GM21526 (cell line): ENCODE measurements around the gene S1PR4.
A peak's percentile ranks its signal among the peaks of the same experiment; 100 is the strongest.
"Not testable (repeated sequence)": the region's sequence is repeated elsewhere in the genome, so short reads cannot be mapped to it uniquely, and the experiment has no call there.

Experiments used
- ATAC-seq: cut with Tn5 transposase; IDR thresholded peaks from one replicate; pipeline ENCODE4 v1.9.1; 2021; ENCODE audit warnings: moderate library complexity; ENCODE audit not compliant: unreplicated experiment, low FRiP score

The S1PR4 gene

DNA sequence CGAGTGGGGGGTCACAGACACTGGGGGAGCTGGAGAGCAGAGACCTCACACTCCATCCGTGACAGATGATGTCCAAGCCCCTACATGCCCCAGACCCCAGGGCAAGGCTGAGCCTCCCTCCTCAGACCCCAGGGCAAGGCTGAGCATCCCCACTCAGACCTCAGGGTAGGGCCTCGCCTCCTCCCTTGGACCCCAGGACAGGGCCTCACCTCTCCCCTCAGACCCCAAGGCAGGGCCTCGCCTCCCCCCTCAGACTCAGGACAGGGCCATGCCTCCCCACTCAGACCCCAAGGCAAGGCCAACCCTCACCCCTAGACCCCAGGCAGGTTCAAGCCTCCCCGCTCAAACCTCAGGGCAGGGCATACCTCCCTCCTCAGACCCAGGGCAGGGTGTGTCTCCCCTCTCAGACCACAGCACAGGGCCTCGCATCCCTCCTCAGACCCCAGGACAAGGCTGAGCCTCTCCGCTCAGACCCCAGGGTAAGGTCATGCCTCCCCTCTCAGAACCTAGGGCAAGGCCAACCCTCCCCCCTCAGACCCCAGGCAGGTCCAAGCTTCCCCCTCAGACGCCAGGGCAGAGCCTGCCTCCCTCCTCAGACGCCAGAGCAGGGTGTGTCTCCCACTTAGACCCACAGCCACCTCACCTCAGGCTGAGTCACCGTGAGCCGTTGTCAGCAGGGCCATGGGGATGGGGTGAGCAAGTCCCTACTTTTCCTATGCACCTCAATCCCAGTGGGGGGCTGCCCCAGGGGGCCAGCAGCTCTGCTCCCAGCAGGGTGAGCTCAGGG lies 1.7 kb upstream of the S1PR4 start:
- no peak for ATAC-seq

DNA sequence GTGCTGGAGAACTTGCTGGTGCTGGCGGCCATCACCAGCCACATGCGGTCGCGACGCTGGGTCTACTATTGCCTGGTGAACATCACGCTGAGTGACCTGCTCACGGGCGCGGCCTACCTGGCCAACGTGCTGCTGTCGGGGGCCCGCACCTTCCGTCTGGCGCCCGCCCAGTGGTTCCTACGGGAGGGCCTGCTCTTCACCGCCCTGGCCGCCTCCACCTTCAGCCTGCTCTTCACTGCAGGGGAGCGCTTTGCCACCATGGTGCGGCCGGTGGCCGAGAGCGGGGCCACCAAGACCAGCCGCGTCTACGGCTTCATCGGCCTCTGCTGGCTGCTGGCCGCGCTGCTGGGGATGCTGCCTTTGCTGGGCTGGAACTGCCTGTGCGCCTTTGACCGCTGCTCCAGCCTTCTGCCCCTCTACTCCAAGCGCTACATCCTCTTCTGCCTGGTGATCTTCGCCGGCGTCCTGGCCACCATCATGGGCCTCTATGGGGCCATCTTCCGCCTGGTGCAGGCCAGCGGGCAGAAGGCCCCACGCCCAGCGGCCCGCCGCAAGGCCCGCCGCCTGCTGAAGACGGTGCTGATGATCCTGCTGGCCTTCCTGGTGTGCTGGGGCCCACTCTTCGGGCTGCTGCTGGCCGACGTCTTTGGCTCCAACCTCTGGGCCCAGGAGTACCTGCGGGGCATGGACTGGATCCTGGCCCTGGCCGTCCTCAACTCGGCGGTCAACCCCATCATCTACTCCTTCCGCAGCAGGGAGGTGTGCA lies 587 bp downstream of the S1PR4 start:
- no peak for ATAC-seq

DNA sequence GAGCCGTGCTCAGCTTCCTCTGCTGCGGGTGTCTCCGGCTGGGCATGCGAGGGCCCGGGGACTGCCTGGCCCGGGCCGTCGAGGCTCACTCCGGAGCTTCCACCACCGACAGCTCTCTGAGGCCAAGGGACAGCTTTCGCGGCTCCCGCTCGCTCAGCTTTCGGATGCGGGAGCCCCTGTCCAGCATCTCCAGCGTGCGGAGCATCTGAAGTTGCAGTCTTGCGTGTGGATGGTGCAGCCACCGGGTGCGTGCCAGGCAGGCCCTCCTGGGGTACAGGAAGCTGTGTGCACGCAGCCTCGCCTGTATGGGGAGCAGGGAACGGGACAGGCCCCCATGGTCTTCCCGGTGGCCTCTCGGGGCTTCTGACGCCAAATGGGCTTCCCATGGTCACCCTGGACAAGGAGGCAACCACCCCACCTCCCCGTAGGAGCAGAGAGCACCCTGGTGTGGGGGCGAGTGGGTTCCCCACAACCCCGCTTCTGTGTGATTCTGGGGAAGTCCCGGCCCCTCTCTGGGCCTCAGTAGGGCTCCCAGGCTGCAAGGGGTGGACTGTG lies 1.2 kb downstream of the S1PR4 start:
- no peak for ATAC-seq

DNA sequence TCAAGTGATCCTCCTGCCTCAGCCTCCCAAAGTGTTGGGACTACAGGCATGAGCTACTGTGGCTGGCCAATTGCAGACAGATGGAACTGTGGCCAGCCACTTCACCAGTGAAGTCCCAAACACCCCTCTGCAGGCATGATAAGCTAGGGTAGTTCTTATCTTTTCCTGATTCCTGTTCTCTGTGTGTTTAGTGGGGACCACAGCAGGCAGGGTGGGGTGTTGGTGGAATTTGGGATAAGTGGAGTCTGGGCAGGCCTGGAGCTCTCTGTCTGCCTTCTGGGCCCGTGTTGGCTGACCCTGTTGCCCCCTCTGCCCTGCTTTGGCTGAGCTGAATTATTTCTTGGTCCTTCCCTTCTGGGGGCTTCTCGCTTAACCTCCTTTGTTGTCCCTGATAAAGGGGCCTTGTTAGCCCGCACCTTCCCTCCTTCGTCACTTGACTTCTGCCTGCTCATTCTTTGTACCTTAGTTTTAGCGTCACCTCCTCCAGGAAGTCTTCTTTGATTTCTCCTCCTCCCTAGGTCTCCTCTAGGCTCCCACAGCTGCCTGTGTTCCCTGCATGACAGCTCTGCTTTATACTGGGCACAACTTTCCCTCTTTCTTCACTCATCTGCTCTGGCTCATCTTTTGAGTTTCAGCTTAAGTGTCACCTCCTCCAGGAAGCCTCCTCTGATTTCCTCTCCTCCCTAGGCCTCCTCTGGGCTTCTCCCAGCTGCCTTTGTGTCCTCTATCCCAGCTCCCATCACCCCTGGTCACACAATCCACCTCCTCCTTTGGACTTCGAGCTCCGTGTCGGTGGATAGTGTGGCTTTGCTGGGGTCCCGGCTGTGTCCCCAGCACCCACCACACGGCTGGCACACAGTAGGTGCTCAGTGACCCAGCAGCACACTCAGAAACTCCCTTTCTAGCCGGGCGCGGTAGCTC lies 5.4 kb downstream of the S1PR4 start:
- no peak for ATAC-seq

DNA sequence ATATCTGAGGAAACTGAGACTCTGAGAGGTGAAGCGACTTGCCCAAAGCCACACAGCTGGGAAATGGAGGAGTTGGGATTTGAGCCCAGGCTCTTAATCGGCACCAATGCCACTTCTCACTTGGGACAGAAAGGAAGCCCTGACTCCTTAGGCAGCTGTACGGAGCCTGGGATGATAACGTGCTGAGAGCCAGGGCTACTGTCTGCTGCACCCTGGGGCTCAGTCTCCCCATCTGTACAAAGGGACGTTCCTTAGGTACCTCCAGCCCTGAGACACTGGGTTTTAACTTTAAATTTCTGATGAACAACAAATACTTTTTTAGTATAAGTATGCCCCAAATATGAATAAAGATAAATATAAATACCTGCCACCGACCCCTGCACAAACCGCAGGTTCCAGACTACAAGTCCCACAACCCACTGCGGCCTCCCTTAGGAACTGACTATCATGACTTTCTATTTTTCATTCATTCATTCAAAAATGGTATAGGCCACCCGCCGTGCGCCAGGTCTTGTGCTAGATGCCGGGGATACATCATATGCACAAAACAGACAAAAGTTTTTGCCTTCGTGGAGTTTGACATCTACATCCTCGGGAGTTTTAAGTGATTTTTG lies 6.4 kb downstream of the S1PR4 start:
- ATAC-seq: peak; percentile 24

DNA sequence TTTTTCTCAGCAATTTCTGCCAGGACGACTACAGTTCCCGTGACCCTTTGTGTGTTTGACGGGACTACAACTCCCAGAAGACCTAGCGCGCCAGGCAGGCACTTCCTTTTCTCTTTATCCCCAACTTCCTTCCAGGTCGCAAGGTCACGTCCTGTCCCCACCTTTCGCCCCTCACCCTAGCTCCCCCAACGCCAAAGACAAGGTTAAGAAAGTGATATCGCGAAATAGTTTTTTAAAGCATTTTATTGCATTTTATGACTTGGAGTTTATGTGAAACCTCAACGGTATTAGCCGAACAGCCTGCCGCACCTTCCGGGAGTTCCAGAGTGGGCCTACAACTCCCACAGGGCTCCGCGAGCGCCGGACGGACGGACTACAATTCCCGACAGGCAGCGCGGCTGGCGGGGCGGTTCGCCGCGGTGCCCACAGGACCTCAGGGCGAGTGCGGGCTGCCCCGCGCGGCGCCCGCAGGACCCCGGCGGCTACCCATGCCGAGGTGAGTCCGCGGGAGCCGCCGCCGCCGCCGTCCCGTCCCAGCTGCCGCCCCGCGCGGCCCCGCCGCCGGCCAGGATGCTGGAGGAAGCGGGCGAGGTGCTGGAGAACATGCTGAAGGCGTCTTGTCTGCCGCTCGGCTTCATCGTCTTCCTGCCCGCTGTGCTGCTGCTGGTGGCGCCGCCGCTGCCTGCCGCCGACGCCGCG lies 7.0 kb downstream of the S1PR4 start, which contains the start of gene NCLN:
NCLN (plus strand) TSS at position 470 of the 699 bp plus-strand sequence; CDS start at position 571, 101 bp downstream.
- peak; percentile 58 for ATAC-seq

DNA sequence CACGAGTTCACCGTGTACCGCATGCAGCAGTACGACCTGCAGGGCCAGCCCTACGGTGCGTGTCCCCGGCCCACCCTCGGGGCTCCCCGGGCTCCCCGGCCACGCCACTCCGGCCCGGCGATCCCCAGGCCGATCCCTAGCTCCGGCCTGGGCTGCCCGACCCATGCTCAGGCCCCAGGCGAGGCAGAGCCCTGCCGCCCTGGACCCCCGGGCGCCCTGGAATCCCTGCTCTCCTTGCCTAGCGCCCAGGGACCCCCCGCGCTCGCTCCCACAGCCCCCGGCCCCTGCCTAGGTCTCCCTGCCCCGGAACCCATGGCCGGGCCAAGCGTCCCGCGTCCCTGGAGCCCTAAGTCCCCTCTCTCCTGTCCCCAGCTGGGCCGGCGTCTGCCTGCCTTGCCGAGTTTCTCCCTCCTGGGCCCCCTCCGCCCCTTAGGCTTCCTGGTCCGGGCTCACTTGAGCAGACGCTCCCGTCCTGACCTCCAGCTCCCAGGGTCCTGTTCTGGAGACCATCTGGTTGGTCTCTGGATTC lies 7.7 kb downstream of the S1PR4 start:
- no peak for ATAC-seq

DNA sequence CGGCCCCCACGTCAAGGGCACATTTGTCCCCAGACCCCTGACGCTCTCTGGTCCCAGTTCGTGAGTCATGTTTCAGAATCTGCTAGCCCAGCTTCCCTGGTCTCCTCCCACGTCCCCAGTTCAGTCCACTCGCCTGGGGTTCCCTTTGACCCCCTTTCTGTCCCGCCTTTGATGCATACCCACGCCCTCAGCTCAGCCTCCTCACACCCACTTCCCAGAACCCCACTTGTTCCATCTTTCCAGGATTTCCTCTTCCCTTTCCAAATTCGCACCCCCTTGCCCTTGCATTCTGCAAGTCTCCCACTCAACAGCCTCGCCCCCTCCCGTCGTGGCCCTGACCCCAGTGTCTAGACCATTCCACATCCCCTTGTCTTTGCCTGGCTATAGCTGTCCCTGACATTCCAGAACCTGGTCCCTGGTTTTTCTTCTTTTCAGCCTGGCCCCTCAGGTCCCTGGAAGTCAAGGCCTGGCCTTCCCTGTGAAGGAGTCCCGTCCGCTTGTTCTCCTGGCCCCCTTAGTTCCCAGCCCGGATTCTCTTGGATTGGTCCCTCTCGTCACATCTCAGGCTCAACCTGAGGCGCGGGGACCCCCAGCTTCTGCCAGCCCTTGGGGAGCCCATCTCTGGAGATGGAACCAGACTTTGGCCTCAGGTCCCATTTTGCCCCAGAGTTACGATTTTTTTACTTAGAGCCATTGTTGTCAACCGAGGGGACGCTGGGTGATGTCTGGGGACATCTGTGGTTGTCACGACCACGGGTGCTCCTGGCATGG lies 8.5 kb downstream of the S1PR4 start:
- ATAC-seq: no peak

DNA sequence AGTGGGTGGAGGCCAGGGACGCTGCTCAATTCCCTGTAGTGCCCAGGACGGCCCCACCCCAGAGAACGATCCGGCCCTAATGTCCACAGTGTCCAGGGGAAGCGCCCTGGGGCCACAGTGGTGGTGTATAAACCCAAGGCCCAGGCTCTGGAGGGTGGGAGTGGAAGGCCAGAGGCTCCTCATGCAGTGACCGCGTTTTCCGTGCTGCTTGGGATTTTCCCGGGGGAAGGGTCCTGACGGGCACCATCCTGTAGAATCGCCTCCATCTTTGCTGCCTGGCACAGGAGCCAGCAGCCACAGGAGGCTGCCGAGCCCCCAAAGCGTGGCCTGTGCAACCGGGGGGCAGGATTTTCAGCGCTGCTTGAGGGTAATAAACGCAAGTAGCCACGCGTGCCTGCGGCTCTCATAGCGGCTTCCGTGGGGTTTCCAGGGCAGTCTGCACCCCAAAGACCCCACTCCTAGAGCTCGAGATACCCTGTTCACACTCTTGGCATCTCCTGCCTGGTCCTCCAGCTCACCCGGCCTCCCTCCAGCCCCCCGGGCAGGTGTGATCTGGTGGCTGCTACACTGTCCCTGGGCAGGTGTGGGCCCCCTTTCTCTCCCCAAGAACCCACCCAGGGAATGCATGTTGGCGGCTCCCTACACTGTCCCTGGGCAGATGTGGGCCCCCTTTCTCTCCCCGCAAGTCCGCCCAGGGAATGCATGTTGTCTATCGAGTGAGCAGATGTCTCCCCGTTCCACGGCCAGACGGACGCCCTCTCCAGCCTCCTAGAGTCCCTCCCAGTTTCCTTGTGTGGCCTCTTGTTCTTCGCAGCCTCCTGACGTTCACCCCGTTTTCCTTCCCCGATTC lies 9.3 kb downstream of the S1PR4 start:
- no peak for ATAC-seq

DNA sequence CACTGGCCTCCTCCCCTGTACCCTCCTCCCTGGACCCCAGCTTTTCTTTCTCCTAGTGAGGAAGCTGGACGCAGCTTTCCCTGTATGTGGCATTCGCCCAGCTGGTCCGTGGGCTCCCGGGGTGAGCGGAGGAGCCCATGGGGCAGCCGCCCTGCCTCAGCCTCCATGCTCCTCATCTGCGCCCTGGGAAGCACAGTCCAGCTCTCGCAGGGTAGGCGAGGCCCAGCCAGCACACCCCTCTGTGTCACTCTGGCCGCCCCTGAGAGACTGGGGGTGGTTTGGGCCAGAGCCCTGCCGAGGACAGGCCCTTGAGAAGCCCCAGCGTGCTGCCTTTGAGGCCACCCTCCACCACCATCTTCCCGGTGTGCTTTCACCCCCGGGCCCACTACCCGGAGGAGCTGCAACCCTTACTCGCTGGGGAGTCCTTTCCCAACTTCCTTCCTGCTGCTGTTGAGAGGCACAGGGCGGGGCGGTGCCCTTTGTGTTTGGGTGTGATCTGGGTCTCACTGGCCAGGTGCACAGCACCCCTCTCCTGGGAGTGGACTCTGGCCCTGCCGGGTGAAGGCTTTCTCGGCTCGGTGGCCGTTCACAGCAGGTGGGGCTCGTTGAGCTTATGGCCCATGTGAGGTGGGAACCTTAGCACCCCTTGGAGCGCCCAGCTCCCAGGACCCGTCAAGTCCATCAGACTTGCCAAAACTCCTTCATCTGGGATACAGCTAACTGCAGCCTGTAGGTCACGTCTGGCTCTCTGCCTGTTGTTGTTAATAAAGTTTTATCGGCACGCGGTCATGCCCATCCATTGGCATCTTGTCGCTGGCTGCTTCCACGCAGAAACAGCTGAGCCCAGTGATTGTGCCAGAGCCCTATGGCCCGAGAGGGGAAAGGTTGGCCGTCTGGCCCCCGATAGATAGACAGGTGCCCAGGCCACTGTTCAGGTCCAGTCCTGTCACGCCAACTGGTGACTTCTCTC lies 10.3 kb downstream of the S1PR4 start:
- no peak for ATAC-seq

DNA sequence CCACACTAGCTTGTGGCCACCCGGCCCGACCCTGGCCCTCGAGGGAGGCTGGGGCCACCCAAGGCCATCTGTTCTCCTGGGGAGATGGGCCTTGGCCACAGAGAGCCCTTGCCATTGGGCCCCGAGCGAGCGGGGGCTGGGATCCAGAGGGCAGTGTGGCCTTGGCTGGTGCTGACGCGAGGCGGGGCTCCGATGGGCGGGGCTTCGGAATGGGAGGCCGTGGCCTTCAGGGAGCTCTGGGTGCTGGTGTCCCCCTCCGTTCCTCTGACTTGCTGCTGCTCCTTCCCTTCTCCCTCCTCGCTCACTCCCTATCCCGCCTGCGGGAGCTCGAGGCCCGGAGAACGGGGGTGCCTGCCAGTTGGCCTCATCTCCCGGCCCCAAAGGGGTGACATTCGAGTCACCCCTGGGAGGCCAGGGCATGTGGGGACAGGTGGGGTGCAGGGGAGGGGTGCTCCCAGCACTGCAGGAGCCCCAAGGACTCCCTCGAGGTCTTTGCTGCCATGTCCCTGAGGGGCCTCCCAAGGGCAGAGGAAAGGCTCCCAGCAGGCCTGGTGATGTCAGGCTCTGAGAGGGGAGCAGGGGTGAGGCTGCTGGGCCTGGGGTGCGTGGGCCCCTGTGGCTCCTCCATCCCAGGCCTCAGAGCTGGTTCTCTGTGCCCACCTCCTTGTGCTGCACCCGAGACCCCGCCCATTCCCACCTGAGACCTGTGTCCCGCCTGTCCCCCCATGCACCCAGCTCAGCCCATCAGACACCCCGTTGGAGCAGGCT lies 11.3 kb downstream of the S1PR4 start:
- ATAC-seq: no peak

DNA sequence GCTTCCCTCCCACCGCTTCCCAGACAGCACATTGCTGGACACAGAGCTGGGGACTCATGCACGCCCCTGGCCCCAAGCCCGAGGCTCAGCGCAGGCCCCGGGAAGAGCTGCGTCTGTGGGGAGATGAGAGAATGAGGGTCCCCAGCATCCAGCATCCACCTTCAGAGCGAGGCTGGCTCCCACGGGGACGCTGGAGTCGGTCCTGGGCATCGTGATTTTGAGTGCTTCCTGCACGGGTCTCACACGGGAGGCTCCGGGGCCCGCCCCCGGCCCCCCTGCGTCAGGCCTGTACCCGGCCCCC lies 11.9 kb downstream of the S1PR4 start:
- no peak for ATAC-seq

DNA sequence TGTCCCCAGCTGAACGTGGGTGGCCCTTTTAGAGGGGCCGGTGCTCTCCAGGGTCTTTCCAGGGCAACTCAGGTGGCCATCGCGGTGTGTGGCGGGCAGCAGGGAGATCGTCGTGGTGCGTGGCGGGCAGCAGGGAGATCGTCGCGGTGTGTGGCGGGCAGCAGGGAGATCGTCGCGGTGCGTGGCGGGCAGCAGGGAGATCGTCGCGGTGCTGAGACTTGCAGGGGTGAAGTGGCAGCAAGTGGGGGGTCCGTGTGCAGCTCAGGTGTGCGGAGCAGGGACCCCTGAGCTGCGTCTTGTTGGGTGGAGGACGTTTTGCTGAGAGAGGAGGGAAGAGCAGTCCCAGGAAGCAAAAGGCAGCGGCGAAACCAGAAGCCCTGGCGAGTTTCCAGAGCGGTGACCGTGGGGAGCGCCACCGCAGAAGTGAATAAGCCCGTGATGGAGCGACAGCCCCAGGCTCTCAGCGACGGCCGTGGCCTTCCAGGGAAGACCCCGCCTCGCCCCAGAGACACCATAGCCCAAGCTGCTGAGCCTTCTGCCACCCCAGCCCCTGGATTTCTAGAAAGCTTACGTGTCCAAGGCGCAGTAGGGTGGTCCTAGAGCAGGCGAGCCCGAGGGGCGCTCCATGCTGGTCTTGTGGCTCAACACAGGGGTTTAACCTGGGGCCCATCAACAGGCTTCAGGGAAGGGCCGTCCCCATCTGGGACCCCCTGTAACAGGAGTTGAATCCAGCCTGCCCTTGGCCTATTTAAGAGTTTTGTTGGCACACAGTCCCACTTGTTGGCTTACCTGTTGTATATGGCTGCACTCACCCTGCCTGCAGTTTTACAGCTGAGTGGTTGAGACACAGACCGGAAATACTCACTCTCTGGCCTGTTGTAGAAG lies 12.6 kb downstream of the S1PR4 start:
- ATAC-seq: no peak

DNA sequence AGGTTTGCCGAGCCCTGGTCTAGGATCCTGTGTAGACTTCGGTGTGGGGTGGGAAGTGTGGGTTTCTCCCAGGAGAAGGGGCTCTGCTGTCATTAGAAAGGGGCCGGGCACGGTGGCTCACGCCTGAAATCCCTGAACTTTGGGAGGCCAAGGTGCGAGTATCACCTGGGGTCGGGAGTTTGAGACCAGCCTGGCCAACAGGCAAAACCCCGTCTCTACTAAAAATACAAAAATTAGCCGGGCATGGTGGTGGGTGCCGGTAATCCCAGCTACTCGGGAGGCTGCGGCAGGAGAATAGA lies 13.2 kb downstream of the S1PR4 start:
- not testable (repeated sequence) for ATAC-seq

DNA sequence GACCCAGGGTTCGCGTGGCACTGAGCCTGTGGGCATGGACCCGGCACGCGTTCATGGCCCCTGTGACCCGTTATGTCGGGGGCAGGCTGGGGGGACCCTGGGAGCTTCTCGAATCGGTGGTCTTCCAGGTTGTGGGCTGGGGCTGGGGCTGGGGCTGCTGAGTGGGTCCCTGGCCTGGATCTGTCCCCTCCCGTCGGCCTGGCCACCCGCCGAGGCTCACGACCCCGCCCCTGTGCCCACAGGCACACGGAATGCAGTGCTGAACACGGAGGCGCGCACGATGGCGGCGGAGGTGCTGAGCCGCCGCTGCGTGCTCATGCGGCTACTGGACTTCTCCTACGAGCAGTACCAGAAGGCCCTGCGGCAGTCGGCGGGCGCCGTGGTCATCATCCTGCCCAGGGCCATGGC lies 13.7 kb downstream of the S1PR4 start:
- ATAC-seq: no peak
